GM19099 (cell line): ENCODE data around the gene MTMR3.

Source experiments
- POLR2A ChIP-seq: IDR thresholded peaks from 3 replicates; pipeline ENCODE4 v1.6.1; 2011; ENCODE audit warnings: low read depth; ENCODE audit not compliant: insufficient read length; ENCODE audit errors: extremely low read depth

Gene MTMR3

DNA sequence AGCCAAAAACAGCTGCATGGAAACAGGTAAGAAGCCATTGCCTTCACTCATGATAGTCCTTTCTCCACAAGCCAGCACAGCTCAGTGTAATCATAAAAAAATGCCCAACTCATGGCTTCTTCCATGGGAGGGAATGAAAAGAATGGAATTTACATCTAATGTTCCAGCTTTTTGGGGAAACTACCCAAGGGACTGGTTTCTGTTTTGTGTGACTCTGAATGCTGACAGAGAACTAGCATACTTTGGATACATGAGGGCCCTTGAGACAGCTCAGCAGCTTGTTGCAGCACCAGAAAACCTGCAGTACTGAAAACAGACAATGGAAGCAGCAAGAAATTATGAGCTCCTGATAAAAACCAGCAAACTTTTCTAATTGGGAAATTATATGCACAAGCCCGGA, 173.0 kb downstream of the MTMR3 start:
- TF ChIP-seq POLR2A: no peak

DNA sequence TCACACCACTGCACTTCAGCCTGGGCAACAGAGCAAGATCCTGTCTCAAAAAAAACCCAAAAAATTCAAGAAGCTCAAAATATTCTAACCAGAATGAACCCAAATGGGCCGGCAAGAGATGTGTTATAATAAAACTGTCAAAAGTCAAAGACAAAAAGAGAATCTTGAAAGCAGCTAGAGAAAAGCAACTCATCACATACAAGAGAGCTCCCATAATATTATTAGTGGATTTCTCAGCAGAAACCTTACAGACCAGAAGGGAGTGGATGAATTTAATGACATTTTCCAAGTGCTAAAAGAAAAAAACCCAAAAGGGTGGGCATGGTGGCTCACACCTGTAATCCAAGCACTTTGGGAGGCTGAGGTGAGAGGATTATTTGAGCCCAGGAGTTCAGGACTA, 174.4 kb downstream of the MTMR3 start:
- no peak for TF ChIP-seq POLR2A

DNA sequence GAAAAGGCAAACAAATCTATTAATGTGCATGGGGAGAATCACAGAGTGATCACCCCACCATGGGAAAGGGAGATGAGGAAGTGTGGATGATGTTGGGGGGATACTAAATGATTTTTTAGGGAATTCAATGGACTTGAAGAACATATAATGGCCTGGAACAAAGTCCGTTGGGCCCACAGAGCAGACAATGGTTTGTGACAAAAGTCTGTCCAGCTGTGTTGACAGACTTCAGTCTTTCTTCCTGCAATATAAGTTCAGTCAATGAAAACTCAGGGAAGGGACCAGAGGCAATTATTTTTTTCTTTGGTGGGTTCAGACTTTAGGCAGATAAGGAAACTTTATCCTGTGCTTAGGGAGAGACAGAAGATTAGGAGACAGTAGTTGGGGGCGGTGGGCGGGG, 179.3 kb downstream of the MTMR3 start:
- no peak for TF ChIP-seq POLR2A

DNA sequence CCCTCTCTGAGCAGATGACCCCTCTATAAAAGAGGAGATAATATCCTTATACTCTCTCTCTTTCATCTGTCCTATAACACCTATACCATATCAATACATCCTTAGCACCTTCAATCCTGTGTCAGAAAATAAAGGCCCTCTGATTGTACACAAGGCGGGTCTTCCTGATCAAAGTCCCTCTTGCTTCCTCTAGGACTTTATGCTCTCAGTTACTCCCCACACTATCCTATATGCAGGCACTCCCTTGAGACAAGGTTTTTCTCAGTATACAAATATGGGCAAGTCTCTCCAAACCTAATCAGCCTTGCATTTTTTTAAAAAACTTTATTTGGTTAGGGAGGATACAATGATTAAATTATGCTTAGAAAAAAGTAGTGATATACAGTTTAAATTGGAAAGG, 180.0 kb downstream of the MTMR3 start:
- no peak for TF ChIP-seq POLR2A

DNA sequence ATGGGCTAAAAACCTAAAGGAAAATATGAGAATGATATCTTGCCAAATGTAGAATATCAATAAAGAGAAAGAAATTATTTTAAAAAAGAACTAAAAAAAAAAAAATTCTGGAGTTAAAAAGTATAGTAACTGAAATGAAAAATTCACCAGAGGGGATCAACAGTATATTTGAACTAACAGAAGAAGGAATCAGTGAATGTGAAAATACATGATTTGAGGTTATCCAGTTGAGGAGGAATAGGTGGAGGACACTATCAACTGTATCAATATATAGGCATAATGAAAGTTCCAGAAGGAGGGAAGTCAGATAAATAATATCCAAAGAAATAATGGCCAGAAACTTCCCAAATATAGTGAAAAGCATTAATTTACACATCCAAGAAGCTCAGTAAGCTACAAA, 181.2 kb downstream of the MTMR3 start:
- TF ChIP-seq POLR2A: no peak

DNA sequence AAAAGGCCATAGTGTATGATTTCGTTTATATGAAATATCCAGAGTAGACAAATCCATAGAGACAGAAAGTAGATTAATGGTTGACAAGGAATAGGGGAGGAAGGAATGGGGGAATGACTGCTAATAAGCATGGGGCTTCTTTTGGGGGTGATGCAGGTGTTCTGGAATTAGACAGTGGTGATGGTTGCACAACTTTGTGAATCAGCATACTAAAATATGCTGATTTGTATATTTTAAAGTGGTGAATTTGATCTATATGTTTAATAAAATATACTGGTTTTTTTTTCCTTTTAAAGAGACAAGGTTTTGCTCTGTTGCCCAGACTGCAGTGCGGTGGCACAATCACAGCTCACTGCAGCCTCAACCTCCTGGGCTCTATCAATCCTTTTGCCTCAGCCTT, 190.8 kb downstream of the MTMR3 start:
- no peak for TF ChIP-seq POLR2A

DNA sequence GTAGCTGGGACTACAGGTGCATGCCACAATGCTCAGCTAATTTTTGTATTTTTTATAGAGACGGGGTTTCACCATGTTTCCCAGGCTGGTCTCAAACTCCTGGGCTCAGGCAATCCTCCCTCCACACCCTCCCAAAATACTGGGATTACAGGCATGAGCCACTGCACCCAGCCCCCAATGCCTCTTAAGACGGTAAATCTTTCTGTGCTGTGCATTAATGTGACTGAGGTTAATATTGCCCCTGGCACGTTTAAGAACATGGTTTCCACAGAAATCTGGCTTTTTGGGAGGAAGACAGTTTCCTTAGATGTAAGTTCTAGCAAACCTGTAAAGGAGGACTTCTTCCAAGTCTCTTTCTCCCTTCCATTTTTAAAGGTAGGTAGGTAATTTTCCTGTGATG, 191.2 kb downstream of the MTMR3 start:
- no peak for TF ChIP-seq POLR2A

DNA sequence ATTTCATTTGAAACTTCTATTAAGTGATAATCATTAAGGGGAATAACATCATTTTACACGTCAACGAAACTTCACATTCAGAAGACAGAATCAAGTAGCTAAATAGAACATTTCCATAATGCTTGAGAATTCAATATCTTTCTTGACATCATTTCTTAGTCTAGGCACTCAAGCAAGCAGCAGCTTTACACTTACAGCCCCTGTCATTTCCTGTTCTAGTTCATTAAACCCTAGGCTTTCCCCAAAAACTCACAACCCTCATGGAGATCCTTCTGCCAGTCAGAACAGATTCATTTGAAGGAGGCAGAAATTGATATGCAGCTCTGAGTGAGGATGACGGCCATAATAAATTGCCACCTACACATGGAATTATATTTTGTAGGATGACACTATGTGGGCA, 192.0 kb downstream of the MTMR3 start:
- TF ChIP-seq POLR2A: no peak

DNA sequence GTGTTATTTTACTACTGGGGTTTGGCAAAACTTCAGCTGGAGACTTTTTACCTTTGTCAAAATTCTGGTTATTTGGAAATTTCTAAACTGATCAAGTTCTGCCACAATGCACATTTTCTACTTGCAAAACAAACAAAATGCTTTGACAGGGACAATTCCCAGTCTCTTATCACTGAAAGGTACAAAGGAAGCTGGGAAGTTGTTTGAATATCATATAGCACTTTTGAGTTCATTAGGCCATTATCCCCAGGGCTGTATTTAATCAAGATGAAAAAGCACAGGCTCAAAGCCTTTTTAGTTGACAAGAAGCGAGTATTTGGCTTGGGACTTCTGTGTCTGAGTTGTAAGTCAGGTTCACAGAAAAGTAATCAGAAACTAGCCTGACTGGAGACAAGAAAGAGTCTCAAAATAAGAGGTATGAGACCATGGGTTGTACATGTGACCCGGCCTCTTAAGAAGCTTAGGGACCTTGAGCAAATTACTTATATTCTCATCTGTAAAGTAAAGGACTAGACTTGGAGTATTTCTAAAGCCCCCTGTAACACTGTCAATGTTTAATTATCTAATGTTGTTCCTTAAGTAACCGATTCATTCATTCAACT, 194.4 kb downstream of the MTMR3 start:
- no peak for TF ChIP-seq POLR2A

DNA sequence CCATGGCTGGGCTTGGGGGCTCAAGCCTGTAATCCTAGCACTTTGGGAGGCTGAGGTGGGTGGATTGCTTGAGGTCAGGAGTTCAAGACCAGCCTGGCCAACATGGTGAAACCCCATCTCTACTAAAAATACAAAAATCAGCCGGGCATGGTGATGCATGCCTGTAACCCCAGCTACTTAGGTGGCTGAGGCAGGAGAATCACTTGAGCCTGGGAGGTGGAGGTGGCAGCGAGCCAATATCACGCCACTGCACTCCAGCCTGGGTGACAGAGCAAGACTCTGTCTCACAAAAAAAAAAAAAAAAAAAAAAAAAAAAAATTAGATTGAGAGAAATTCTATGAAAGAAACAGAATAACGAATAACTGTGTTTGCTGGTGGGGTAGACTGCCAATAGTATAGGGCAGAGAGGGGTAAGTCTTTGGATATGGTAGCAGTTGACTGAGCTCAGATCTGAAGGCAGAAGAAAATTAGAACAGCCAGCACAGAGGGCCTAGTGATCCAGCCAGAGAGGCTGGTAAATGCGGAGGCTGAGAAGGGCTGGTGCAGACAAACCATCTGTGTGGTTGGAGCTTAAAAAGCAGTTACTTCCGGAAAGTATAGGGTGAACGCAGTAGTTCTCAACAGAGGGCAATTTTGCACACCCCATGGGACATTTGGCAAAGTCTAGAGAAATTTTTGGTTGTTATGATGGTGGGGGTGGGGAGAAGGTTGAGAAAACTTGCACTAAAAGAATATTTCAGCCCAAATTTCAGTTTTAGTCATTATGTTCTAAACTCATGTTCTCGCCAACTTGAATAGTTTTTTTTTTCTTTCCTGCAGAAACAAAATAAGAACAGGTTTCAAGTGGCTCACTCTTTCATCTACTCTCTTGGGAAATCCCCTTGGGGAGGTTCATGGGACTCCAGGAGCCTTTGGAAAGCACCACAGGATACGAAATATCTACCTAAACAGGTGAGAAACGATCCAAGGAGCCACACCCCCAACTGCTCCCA, 195.6 kb downstream of the MTMR3 start:
- no peak for TF ChIP-seq POLR2A

DNA sequence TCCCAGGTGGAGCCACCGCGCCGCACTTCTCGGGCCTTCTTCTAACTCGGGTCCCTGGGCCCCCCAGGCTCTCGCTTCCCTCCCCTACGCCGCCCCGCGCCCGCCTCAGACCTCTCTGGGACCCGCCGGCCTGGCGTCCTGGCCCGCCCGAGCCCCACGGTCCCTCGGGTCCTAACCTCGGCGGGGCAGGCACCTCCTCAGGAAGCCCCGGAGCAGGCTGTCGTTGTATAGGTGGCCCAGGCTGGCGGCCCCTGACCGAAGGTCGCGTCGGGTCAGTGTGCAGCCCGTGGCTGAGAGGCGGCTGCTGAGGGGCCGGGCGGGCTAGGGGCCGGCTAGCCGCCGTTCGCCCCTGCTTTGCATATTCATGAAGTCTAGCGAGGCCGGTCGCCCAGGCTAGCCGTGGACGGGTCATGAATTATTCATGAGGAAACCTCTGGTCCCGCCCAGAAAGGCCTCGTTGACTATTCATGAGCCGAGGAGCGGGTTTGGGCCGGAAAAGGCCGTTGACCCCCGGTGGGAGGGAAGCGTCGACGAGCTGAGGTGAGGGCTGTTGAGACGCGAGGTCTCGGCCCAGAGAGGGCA, 197.1 kb downstream of the MTMR3 start, which contains the start of gene HORMAD2:
Gene HORMAD2, plus strand, starts transcription at position 513 of the 582 bp plus-strand sequence. CDS start 13,489 bp downstream, outside the sequence.
- no peak for TF ChIP-seq POLR2A
